GM21390 (cell line): ENCODE data around the gene ELMO1.

ENCODE experiments used
- ATAC-seq: cut with Tn5 transposase; IDR thresholded peaks from one replicate; pipeline ENCODE4 v1.9.1; 2021; ENCODE audit not compliant: unreplicated experiment

ELMO1 gene

DNA sequence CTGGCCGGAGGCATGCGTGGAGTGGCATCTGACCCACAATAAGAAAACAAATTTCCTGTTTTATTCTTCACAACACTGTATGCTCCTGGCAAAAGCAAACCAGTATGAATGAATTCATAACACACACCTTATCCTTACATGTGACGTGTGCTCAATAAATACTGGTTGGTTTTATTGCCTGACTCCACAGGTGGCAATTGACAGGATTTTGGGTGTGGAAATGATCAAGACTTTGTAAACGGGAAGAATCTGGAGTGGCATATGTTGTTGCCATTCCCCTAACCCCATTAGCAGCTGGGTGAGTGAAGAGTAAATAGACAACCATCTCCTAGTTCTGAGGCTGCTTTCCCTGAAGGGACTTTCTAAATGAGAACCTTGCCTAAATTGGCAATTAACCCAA, 508.8 kb downstream of the ELMO1 start:
- ATAC-seq, result no peak

DNA sequence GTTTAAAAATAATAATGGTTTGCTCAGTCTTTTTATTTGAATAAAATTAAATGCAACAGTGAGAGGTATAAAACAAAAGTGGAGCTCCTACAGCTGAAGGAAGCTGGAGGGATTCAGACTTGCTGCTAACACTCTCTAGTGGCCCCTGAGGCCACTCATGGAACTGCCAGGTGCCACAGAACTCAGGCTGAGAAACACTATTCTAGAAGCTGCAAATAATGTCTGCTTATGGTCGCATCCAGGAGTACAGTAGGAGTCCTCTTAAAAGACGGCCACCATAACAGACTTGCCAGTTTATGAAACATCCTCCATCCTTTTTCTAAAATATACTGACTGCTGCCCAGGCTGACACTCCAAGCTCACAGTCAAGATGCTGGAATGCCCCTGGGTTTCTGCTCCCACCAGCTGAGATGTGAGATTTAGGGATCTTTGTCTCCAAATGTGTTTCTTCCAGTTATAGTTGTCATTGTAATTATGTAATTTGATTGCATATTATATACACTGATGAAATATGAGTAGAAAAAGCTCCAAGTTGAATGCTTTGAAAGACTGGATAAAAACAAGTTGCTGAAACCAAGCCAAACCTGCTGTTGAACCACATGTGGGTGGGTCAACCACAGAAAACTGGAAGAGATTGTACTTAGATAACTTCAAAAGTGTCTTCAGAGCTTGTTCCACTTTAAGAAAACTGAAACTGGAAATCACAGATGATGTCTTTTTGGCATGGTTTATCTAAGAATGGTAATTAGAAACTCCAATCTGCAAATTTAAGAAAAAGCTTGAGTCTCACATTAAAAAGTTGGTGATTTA, 510.7 kb downstream of the ELMO1 start:
- ATAC-seq, result no peak

DNA sequence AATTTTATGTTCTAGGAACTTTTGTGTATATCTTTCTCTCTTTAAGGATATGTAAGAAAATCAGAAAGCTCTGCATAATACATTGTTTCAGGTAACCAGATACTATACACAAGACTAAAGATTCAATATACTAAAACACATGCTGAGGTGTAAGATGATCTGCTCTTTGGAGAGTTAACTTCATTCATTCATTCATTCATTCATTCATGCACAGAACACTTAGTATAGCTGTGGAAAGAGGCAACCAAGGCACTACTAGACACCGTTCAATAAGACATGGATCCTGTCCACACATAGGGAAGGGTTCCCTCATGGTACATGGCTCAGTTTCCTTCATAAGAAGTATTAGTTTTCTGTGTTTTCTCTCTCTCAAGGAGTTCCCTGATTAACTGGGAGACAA, 516.8 kb downstream of the ELMO1 start:
- no peak for ATAC-seq

DNA sequence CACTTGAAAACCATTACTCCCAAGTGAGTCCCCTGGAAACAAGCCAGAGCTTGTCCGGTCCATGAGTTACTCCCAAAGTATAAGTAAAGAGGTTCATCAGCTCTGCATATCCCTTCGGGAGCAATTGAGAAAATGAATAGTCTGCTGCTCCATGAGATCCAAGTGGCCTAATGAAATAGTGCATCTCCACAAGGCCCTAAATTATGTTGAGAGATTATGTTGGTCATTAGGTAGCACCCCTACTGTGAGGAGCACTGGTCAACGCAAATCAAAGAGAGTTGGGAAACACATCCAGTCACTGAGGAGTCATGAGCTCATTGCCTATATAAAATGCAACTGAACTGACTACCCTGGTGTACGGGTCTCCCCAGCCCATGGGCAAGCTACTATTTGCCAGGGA, 518.9 kb downstream of the ELMO1 start:
- ATAC-seq, result no peak

DNA sequence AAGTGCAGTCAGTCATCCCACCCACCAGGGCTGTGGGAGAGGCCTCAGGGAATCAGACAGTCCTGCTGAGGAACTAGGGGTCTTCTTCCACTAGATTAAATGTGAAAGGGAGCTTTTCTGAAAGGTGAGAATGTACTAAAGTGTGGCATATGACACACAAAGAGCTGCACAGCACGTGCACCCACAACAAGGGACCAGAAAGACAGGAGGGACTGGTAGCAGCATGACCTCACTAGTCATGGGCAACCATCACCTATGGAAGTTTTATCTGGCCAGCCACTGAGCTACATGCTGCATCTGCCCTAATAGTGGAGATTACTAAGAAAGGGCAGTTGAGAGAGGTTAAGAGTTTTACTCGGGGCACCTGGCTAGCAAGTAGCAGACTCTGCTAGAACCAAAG, 519.9 kb downstream of the ELMO1 start:
- ATAC-seq, result no peak

DNA sequence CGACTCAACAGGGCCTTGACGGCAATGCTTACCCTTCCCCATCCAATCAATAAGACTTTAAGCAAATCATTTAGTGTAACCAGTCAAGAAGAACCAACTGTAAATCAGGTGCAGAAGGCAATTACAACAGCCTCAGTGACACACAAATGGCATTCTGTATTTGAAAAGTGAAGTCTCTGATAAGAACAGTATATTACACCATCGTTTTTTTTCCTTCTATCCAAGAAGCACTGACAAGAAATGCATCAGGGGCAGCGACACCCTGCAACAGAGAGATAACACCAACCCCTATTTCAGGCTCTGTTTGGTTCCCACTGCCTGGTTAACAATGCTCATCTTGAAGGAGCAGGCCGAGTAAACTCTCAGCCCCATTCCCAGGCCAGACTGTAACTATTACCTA, 520.4 kb downstream of the ELMO1 start:
- no peak for ATAC-seq

DNA sequence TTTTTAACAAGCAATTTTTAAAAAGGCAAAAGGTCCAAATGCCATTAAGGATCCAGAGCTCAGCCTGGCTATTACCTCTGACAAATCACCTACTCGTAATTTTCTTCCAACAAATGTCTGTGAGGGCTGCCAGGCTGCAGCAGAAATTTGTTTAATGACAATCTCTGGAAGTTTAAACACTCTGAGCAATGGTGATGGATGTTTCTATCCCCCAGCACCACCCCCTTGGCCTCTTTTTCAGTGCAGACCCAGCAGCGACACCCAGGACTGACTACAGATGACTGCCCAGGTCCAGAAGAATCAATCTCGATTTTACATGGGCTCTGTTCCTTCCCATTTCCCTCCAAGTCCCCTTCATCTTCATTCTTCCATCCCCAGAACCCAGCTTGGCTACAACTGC, 523.0 kb downstream of the ELMO1 start:
- no peak for ATAC-seq

DNA sequence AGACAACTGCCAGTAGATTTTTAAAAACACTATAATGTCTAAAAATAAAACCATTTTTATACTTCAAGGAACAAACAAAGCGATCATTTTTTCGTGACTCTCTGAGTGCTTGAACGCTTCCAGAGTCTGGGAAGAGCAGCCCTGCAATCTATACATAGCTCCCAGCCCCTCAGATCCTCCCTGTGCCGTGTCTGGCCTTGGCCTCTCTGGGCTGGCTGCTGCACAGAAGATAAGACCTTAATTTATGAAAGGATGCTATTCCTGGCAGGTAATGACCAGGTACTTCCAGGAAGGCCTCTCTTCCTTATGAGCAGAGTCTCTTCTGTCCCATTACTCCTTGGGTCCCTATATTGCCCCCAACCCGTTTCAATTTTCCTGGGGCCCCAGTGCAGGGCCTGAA, 523.5 kb downstream of the ELMO1 start:
- ATAC-seq, result no peak

DNA sequence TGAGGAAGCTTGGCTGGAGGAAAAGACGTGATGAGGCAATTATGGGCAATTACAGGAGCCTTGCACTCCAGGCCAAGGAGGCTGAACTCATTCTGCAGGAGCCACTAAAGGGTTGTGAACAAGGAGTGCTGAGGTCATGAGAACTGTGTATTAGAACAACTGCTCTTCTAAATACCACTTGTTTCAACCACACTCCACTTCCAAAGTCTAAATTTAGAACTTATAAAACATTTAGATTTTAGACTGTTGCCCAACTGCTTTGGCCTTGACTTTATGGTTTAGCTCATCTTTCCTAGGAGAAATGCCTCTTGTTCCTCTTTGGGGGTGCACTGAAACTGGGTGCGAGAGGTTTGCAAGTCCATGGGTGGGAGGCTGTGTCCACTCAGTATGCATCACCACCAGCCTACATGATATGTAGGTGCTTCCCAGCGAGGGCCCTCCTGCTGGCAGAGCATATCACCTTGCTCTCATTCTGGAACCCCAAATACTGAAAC, 524.7 kb downstream of the ELMO1 start:
- ATAC-seq, result no peak

DNA sequence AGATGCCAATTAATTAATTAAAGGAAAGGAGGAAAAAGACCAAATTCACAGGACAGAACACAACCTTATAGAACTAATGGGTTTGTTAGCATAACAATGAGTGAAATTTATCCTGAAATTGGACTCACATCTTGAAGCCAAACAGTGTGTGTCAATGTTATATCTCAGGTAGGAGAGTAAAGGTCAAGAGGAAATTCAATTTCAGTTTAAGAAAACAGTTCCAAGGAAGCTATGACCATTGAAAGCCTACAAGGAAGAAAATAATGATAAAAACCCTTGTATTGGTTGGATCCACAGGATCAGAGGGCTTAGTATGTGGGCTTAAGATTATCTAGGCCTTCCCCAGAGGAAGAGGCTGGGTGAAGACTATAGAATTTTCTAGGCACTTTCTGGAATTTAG, 525.5 kb downstream of the ELMO1 start:
- ATAC-seq, result no peak

DNA sequence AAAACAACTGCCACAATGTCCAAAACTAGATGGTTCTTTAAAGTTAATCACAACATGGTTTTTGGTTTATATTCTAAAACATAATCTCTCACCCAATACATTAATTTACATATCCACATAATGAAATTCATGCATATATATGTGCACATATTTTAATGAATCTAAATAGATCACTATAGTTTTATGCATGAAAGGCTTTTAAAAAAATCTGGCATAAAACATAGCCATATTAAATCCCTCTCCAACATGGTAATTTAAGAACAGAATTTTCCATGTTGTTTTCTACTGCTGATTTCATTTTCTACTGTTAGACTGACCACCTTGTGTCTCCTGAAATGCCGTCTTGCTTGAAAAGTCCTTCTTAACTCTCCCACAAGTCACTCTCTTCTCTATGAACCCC, 528.2 kb downstream of the ELMO1 start:
- ATAC-seq, result no peak

DNA sequence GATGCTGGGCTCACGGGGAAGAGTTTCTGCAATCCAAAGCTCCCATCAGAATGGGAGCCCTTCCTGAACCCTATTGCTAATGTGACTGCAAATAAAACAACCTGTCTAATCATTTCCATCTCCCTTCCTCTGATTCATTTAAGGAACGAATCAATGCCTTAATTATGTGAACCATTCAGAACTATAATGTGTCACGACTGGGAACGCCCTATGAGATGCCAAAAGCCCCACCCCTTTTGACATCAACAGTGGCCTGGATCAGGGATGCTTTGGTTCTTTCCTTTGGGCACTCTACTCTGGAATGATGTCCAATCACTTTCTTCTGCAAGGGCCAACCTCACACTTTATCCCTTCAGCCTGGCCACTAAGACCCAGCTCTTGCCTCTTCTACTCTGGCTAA, 528.9 kb downstream of the ELMO1 start:
- no peak for ATAC-seq

DNA sequence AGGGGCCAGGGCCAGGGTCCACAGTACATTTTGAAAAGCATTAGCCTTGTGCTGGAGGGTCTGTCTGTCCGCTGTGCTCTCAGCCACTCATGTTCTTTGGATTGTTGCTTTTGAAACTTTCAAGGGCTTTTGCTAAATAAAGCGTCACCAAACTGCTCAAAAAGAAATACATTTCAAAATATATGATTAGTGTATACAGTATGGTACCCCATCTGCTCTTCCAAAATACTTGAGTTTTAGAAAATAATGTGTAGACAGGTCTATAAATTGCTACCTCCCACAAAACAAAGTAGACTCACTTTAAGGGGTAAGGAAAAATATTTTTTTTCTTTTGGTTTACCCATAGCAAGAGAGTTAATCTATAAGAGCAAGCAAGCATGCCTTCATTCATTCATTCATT, 530.1 kb downstream of the ELMO1 start:
- no peak for ATAC-seq

DNA sequence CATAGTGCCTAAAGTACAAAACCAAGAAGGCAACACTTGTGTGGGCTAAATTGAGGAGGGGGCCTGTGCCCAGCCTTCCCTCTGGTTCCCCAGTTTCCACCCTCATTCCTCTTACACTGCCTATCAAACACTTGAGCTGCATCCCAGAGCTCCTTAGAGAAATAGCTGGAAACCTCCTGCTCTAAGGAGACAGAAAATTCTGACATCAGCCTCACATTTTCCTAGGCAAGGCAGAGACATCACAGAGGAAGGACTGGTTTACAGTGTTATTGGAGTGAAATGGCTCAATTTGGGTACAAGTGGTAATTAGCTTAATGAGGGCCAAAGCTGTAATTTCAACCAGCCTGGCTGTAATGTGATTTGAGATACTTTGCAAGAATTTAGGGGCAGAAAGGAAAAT, 532.0 kb downstream of the ELMO1 start:
- ATAC-seq, result no peak

DNA sequence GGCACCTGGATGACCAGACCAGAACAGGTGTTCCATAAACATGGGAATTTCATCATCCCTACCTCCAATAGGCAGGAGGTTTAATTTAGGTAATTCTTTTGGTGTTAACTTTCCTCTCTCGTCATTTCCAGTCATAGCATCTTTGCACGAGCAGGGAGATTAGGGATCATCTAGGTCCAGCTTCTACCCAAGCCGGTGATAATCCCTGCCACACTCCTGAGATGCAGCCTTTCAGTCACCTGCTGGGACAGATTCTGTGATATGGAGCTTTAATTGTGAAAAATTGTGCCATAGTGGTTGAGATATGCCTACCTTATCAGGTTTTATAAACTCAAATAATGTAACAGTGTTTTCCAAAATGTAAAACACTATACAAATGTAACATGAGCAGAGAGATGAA, 532.5 kb downstream of the ELMO1 start:
- no peak for ATAC-seq

DNA sequence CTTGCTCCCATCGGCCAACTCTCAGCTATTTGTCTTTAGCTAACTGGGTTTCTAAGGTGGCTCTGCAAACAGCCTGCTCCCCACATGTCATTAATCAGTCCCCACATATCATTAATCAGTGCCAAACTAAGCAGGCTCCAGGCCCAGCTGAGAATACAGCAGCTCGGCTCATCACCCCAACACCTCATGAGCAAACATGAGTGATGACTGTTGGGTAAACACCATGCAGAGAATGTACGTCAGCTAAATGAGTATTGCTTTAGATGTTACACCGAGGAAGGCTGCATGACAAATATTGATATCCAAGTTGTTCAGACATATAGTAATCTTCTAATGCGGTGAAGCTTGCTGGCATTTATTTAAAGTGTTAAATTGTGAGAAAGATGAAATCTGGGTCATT, 536.9 kb downstream of the ELMO1 start:
- ATAC-seq, result no peak

DNA sequence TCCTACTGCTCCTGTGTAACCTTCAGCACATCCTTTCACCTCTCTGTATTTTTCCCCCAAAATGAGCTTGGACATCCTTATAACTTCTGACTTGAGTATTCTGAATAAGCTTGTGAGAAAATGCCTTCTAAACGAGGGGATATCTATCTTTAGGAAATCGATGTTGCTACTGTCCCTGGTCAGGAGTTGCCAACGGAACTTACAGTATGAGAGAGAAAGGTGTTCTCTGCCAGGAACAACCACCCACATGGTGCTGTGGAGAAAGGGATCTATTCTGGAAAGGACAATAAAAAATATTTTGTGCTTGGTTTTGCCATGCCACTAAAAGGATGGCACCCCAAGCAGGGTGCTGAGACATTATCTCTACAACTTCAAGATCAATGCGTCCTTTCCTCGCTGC, 537.8 kb downstream of the ELMO1 start:
- no peak for ATAC-seq

DNA sequence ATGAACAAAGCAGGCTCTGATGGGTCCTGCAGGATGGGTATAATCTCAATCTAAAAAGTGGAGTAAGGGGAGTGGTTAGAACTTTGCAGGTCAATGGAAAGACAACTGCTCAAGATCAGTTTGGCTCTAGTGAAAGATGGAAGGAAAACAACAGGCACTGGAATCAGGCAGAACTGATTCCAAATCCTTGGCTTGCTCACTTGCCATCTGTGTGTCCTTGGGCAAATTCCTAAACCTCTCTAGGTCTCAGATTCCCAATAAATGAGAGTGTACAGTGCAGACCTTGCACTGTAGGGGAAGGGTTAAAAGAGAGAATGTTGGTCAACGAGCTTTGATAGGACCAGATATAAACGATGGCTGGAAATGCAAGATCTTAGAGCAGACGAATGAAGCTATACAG, 538.3 kb downstream of the ELMO1 start:
- no peak for ATAC-seq

DNA sequence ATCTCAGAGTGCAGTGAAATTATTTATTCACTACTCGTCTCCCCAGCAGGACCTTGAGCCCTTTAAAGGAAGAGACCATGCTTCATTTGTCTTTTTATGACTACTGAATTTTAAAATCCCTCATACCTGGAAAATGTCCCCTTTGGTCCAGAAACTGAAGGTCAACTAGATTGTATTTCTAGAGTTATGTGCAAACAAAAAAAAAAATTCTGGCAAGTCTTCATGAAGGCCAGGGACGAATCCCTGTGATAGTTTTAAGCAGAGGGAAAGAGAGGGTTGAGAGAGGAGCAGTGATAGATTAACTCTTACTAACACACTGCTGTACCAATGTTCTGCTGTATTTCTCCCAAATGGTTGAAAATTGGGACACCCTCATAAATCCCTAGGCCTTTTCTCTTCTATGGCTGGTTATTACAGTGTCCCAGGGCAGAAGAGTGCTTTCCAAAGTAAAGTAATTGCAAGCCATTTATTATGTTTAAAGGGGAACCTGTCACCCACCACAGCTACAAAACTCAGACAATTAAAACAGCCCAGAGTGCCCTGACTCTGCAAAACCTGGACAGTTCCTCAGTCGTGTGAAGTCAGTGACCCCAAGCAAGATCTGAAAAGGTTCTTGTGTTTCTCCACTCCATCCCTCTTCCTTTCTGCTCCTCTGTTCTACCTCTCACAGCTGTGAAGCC, 541.6 kb downstream of the ELMO1 start:
- no peak for ATAC-seq

DNA sequence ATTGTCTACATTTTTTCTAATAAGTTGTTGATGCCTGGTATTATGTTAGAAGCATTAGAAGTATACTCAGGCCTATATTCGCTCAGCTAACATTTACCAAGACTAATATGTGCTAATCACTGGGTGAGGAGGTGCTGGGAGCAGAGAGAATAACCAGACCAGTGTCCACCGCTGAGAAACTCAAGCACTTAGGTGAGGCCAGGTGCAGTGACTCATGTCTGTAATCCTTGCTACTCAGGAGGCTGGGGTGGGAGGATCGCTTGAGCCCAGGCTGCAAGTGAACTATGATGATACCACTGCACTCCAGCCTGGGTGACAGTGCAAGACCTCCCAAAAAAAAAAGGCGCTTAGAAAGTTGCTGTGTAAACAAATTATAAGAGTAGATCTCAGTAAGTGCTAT, 542.2 kb downstream of the ELMO1 start:
- ATAC-seq, result no peak

DNA sequence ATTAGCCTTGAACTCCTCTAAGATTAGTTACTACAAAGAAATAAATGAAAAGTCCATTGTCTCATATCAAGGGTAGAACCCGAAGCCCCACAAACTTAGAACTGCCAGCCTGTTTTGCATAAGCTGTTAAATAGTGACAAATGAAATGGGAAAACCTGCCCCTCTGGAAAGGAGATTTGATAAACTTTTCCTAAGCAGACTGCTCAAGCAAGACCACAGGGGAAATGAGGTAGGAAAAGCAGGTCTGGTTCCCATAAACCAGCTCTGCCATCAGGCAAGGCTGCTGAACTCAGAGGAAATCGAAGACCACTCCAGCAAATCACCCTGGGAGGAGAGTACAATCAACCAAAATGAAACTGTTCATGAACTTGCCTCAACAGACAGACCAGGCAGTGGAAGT, 542.8 kb downstream of the ELMO1 start:
- ATAC-seq, result no peak

DNA sequence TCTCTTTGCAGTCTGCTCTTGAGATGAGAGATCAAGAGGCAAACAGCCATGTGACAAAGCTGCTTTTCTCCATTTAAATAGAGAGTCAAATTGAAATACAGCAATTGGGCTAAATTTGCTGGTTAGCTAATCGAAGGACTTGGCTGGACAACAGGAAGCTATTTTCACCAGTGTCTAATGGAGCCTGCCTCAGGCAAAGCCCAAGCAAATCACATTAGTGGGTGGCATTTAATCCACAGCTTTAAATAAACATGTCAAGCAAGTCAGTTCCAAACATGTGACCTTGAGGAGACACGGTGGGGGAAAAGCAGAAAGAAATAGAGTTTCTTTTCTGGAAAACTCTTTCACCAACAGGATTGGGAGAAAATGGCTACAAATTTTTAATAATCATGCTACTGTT, 543.9 kb downstream of the ELMO1 start:
- no peak for ATAC-seq

DNA sequence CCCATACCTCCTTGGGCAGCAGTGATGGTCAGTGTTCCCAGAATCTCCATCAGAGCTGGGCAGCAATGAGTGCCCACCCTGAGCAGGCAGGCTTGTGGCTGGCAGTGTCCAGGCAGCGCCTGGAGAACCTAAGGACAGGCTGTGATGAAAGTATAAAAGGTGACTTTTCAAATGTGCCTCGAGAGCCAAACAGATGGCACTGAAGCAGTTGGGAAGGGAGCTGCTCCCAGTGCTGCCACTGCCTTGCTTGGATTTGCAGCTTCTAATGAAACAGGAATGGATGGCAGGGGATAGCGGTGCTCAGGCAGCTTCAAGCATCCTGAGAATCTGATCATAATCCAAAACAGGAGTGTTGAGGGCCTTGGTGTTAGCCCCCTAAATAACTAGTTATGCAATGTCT, 544.6 kb downstream of the ELMO1 start:
- no peak for ATAC-seq
